GM10248 (cell line): ENCODE results near the gene TEX36.

Experiments
- CTCF ChIA-PET: fragments of 300-600 bp; sonication (Branson Sonifier 250); formaldehyde crosslinking; extraction: SDS; loops from one replicate; lab custom pipeline; 2021; ENCODE audit warnings: antibody characterized with exemption; lab: Yijun Ruan, JAX
- POLR2A ChIA-PET: fragments of 350-650 bp; sonication (Branson Sonifier 250); formaldehyde crosslinking; extraction: SDS; loops from one replicate; lab custom pipeline; 2020; ENCODE audit warnings: antibody characterized with exemption; lab: Yijun Ruan, JAX
- DNase-seq: peaks from one replicate; pipeline ENCODE4 v3.0.0; 2012; ENCODE audit errors: extremely low spot score
- CTCF ChIP-seq: IDR thresholded peaks from 2 replicates; pipeline ENCODE4 v1.5.1; 2012; ENCODE audit warnings: mild to moderate bottlenecking, low read depth; ENCODE audit errors: extremely low read depth, missing control alignments, control extremely low read depth

TEX36 gene

GRCh38 chr10:125683063-125683462 lies at the start of gene TEX36:
TSS of gene TEX36 (minus strand) at chr10:125683163. CDS start at chr10:125682989, 174 bp downstream.
- DNase-seq = no peak
- ChIA-PET CTCF (interaction anchor here (1.0 kb wide), 1 partner anchor 10 kb away, joined by 3 read pairs; no protein-coding TSS in a partner anchor), POLR2A (no interaction called here)
- no peak for TF ChIP-seq CTCF

GRCh38 chr10:125727436-125727835 lies 44.5 kb upstream of the TEX36 start:
- ChIA-PET POLR2A (interaction anchor here (0.6 kb wide), 1 partner anchor 23 kb away, joined by 3 read pairs; no protein-coding TSS in a partner anchor), CTCF (no interaction called here)
- DNase-seq = no peak
- TF ChIP-seq CTCF = no peak

- no peak for DNase-seq
- TF ChIP-seq CTCF = no peak
- POLR2A ChIA-PET = interaction anchor here (0.6 kb wide), 1 partner anchor 23 kb away, joined by 3 read pairs; no protein-coding TSS in a partner anchor
- CTCF ChIA-PET = no interaction called here
Measured at GRCh38 chr10:125726914-125727313, 44.0 kb upstream of the TEX36 start.

GRCh38 chr10:125722811-125723210 lies 39.8 kb upstream of the TEX36 start:
- no peak for DNase-seq
- POLR2A ChIA-PET = no interaction called here

GRCh38 chr10:125721035-125721434 lies 38.1 kb upstream of the TEX36 start:
- ChIA-PET CTCF (no interaction called here), POLR2A (interaction anchor here (0.7 kb wide), 1 partner anchor 82 kb away, joined by 4 read pairs; no protein-coding TSS in a partner anchor)
- TF ChIP-seq CTCF = no peak
- DNase-seq = peak; percentile 26

More at GRCh38 chr10:125722811-125723210, 39.8 kb upstream of the TEX36 start:
- CTCF ChIA-PET = interaction anchor here (1.2 kb wide), 1 partner anchor 14 kb away, joined by 4 read pairs; no protein-coding TSS in a partner anchor
- TF ChIP-seq CTCF = no peak

- ChIA-PET POLR2A (no interaction called here), CTCF (no interaction called here)
- no peak for DNase-seq
Measured at GRCh38 chr10:125720002-125720382, 37.0 kb upstream of the TEX36 start.

More at GRCh38 chr10:125720002-125720382, 37.0 kb upstream of the TEX36 start:
- TF ChIP-seq CTCF = no peak
